HepG2 (cell line): Measurements from ENCODE around the gene LYRM4. TPM values are rescaled to one million over a fixed set of nuclear protein-coding genes. Genes with fewer than 3 reads are reported as not detected.

Experiments
- ATAC-seq: fragments of 200-7000 bp; cut with Tn5 transposase; 3 replicates; pipeline ENCODE4 v1.9.1; 2020; ENCODE audit warnings: mild to moderate bottlenecking, moderate library complexity
- BruUV-seq: library from RNA; stranded (reverse); fragments of 400-500 nt; replicated peaks from 2 replicates; lab custom pipeline; 2021; lab: Mats Ljungman, UMichigan
- CTCF ChIA-PET: fragments of 300-600 bp; formaldehyde crosslinking; extraction: SDS; loops from one replicate; lab custom pipeline; 2021; ENCODE audit warnings: low total read pairs, inconsistent platforms, low intra/inter-chr PET ratio; lab: Yijun Ruan, JAX
- POLR2A ChIA-PET: fragments of 350-600 bp; sonication (Branson Sonifier 250); formaldehyde crosslinking; loops from one replicate; lab custom pipeline; 2020; ENCODE audit warnings: antibody characterized with exemption, inconsistent platforms; lab: Yijun Ruan, JAX
- DNase-seq: peaks from one replicate; pipeline ENCODE4 v3.0.0-alpha.2; 2015; ENCODE audit warnings: low spot score
- FAIRE-seq: peaks from 3 replicates; lab custom pipeline; 2011; peaks lifted over from hg19 to GRCh38; lab: Jason Lieb, UNC
- H2AFZ ChIP-seq: one replicate; pipeline ENCODE4 v1.6.1; 2011; ENCODE audit warnings: low read length, inconsistent platforms
- H3K27ac ChIP-seq: fragments of 300-600 bp; 3 replicates; pipeline ENCODE4 v1.8.0; 2011; ENCODE audit warnings: mixed run types, mild to moderate bottlenecking, mixed read lengths, low read length, inconsistent platforms; ENCODE audit not compliant: insufficient read depth; ENCODE audit errors: extremely low read length
- H3K27me3 ChIP-seq, 2 experiments: fragments of 200-600 bp in 1 of 2; 2 replicates in 1 of 2; 3 replicates in 1 of 2; pipeline versions ENCODE4 v1.6.0 to v1.8.0; 2011; ENCODE audit warnings: low read length in 2 of 2, mild to moderate bottlenecking in 2 of 2, moderate library complexity in 2 of 2, inconsistent platforms in 1 of 2; ENCODE audit not compliant: insufficient read depth in 2 of 2, control insufficient read depth in 1 of 2
- H3K36me3 ChIP-seq, 2 experiments: fragments of 200-600 bp in 1 of 2; replicated peaks in 1 of 2; 2 replicates in 1 of 2; 3 replicates in 1 of 2; pipeline versions ENCODE4 v1.5.1 to v1.8.0; 2011; ENCODE audit warnings: low read length in 2 of 2, inconsistent platforms in 1 of 2; ENCODE audit not compliant: insufficient read depth in 2 of 2, control insufficient read depth in 1 of 2
- H3K4me1 ChIP-seq: 2 replicates; pipeline ENCODE4 v1.5.1; 2012; ENCODE audit warnings: low read length, inconsistent platforms; ENCODE audit not compliant: insufficient read depth
- H3K4me2 ChIP-seq: 2 replicates; pipeline ENCODE4 v1.6.0; 2011; ENCODE audit warnings: low read depth, low read length, inconsistent platforms
- H3K4me3 ChIP-seq, 3 experiments: fragments of 200-600 bp in 1 of 3; sonication (generic), shearing (Covaris generic) in 1 of 3; replicated peaks in 1 of 3; 2 replicates each; pipeline ENCODE4 v1.5.1; 2011 to 2016; ENCODE audit warnings: low read length in 3 of 3, inconsistent platforms in 2 of 3, low read depth in 2 of 3, mild to moderate bottlenecking in 2 of 3, control low read depth in 1 of 3, mixed read lengths in 1 of 3; ENCODE audit not compliant: insufficient read depth in 1 of 3
- H3K79me2 ChIP-seq: one replicate; pipeline ENCODE4 v1.6.1; 2011; ENCODE audit warnings: low read length, inconsistent platforms; ENCODE audit not compliant: insufficient read depth
- H3K9ac ChIP-seq: 2 replicates; pipeline ENCODE4 v1.6.0; 2011; ENCODE audit warnings: mild to moderate bottlenecking, low read depth, low read length, inconsistent platforms; ENCODE audit not compliant: insufficient read depth
- H3K9me3 ChIP-seq: 2 replicates; pipeline ENCODE4 v1.5.1; 2012; ENCODE audit warnings: mild to moderate bottlenecking, low read length
- H4K20me1 ChIP-seq: 2 replicates; pipeline ENCODE4 v1.6.0; 2011; ENCODE audit warnings: inconsistent platforms, mild to moderate bottlenecking, low read length, moderate library complexity; ENCODE audit not compliant: insufficient read depth
- CHD2 ChIP-seq: IDR thresholded peaks from 2 replicates; pipeline ENCODE4 v1.6.1; 2011; ENCODE audit warnings: low read depth, low read length, improper control_type of control experiment
- HDAC6 ChIP-seq: fragments of 200-600 bp; sonication (generic); IDR thresholded peaks from 2 replicates; pipeline ENCODE4 v1.7.0; 2017; ENCODE audit warnings: mild to moderate bottlenecking, antibody characterized with exemption, low read length, low read depth
- IKZF1 ChIP-seq: fragments of 450-650 bp; IDR thresholded peaks from 2 replicates; pipeline ENCODE4 v1.7.1; 2016
- ZBTB20 ChIP-seq: sonication (generic); formaldehyde crosslinking; IDR thresholded peaks from 2 replicates; pipeline ENCODE4 v1.8.1; 2023; ENCODE audit warnings: missing genetic modification reagents, low read depth, mild to moderate bottlenecking, borderline replicate concordance
- WGBS: methylation state at CpG from one replicate; pipeline ENCODE4 v1.1.6; 2017; ENCODE audit warnings: low lambda C conversion rate; 5-methylcytosine and 5-hydroxymethylcytosine counted together
- in situ Hi-C: cut with HindIII; loops from 2 replicates; pipeline ENCODE4 v1.10.0; 2017; ENCODE audit warnings: low pct_unique_long_range_greater_than_20kb; ENCODE audit not compliant: extremely low pct_ligation_motif_present
- intact Hi-C: fragments of 100-400 bp; cut with micrococcal nuclease; formaldehyde crosslinking; loops from one replicate; pipeline ENCODE4 v1.10.0; 2022; ENCODE audit not compliant: unreplicated experiment
- polyA plus RNA-seq, 8 experiments: library from polyadenylated mRNA; depleted of rRNA in 3 of 8; stranded (reverse) in 7 of 8; unstranded in 1 of 8; fragments of >200 nt; fragmentation: Illumina TruSeq in 4 of 8; extraction: Trizol in 4 of 8; gene quantifications; 2 replicates each; pipeline versions ENCODE4 v1.2.1 to v1.2.3, GENCODE V29; 2011 to 2016; ENCODE audit warnings: low read depth in 4 of 8, missing spikeins in 1 of 8, mixed read lengths in 1 of 8; ENCODE audit not compliant: insufficient read depth in 1 of 8
- total RNA-seq, 5 experiments: library from RNA; depleted of rRNA; stranded (reverse); fragments of >200 nt; fragmentation: Illumina TruSeq; extraction: Trizol; gene quantifications; 2 replicates each; pipeline ENCODE4 v1.2.3, GENCODE V29; 2016; ENCODE audit warnings: low read depth in 1 of 5
- TF ChIP-seq, protein P1 (sequence below): sonication (generic); formaldehyde crosslinking; IDR thresholded peaks from 2 replicates; pipeline ENCODE4 v1.5.1; 2020; ENCODE audit warnings: mild to moderate bottlenecking, missing genetic modification reagents, moderate library complexity
- TF ChIP-seq, protein P2 (sequence below): sonication (generic); formaldehyde crosslinking; IDR thresholded peaks from 2 replicates; pipeline ENCODE4 v1.4.0; 2020; ENCODE audit warnings: missing genetic modification reagents
- TF ChIP-seq, protein P3 (sequence below): sonication (generic); formaldehyde crosslinking; conservative IDR thresholded peaks from 2 replicates; pipeline ENCODE4 v1.4.0; 2020; ENCODE audit warnings: mild to moderate bottlenecking, missing genetic modification reagents, moderate library complexity
- TF ChIP-seq, protein P4 (sequence below): IDR thresholded peaks from 2 replicates; pipeline ENCODE4 v1.6.1; 2016; ENCODE audit warnings: missing compliant biosample characterization, missing genetic modification reagents, borderline replicate concordance
- TF ChIP-seq, protein P5 (sequence below), 2 experiments: sonication (generic) in 1 of 2; formaldehyde crosslinking in 1 of 2; IDR thresholded peaks; 2 replicates each; pipeline versions ENCODE4 v1.4.0 to v1.6.1; 2018 to 2020; ENCODE audit warnings: missing genetic modification reagents in 2 of 2, borderline replicate concordance in 1 of 2, low read depth in 1 of 2, mild to moderate bottlenecking in 1 of 2, missing biosample characterization in 1 of 2

The LYRM4 gene
- total and polyA plus RNA-seq, 2 of the 13 experiments (the other 11 are each of a cell fraction or from before 2014, with no cell fraction given) = 64.6 to 67.5 TPM

DNA sequence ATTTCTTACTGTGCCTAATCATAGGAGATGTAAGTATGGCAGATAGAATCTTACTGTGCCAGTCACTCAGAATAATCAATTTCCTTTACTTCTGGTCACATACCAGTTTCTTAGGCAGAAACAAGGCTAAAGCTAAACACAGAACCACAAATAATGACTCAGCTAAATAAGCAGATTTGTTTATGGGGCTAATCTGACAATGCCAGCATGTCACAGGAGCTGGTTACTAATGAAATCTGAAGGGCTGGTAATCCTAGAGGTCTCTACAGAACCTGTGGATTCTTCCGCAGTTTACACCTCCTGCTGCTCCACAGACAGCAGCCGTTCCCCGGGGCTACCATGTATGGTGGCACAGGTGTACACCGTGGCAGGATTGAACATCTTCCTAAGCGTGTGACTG lies 80.8 kb downstream of the LYRM4 start (continued):
- TF ChIP-seq, protein P1, sequence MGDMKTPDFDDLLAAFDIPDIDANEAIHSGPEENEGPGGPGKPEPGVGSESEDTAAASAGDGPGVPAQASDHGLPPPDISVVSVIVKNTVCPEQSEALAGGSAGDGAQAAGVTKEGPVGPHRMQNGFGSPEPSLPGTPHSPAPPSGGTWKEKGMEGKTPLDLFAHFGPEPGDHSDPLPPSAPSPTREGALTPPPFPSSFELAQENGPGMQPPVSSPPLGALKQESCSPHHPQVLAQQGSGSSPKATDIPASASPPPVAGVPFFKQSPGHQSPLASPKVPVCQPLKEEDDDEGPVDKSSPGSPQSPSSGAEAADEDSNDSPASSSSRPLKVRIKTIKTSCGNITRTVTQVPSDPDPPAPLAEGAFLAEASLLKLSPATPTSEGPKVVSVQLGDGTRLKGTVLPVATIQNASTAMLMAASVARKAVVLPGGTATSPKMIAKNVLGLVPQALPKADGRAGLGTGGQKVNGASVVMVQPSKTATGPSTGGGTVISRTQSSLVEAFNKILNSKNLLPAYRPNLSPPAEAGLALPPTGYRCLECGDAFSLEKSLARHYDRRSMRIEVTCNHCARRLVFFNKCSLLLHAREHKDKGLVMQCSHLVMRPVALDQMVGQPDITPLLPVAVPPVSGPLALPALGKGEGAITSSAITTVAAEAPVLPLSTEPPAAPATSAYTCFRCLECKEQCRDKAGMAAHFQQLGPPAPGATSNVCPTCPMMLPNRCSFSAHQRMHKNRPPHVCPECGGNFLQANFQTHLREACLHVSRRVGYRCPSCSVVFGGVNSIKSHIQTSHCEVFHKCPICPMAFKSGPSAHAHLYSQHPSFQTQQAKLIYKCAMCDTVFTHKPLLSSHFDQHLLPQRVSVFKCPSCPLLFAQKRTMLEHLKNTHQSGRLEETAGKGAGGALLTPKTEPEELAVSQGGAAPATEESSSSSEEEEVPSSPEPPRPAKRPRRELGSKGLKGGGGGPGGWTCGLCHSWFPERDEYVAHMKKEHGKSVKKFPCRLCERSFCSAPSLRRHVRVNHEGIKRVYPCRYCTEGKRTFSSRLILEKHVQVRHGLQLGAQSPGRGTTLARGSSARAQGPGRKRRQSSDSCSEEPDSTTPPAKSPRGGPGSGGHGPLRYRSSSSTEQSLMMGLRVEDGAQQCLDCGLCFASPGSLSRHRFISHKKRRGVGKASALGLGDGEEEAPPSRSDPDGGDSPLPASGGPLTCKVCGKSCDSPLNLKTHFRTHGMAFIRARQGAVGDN (CRISPR knock-in tag) = no peak

DNA sequence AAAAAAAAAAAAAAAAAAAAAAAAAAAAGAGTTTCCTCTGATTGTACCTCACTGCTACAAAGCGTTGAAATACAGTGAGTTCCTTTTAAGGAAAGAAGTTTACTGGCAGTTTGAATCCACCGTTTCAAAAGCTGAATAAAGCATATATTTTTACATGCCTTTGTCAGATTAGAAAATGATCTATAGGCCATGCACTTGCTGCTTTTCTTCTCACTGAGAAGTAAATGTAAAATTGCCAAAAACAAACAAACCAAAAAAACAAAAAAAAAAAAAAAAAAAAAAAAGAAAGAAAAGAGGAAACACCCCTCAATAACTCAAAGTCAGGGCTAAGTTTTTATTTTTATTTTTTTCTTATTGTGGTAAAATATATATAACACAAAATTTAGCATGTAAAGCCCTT lies 81.9 kb downstream of the LYRM4 start:
- DNase-seq (no peak), ATAC-seq (no peak), FAIRE-seq (no peak)
- Histone ChIP-seq H4K20me1 (no peaks in the 10 kb centered on the region), H3K79me2 (peaks cover 2% of the 10 kb centered on the region), H3K9ac (no peak overlapping the region), H3K9me3 (no peaks in the 10 kb centered on the region), H3K27ac (no peak overlapping the region), H3K4me2 (no peak overlapping the region), H3K36me3 (peaks cover under 1 to 5% of the 10 kb centered on the region in 2 experiments; a peak in 1 of 5 replicates), H3K4me3 (no peak overlapping the region), H3K4me1 (peaks cover 4% of the 10 kb centered on the region; the same call in 1 of the 2 replicates), H3K27me3 (no peaks in the 10 kb centered on the region)
- in situ Hi-C loops (no loop called here), intact Hi-C loops (no loop called here)
- POLR2A ChIA-PET = no interaction called here
- CTCF ChIA-PET = no interaction called here
- BruUV-seq = no TSS peak
- WGBS = 99% methylated on average over 2 of the region's 2 CpGs
- TF ChIP-seq HDAC6 (no peak), IKZF1 (no peak), CHD2 (no peak), ZBTB20 (CRISPR knock-in tag) (no peak)
- TF ChIP-seq, protein P2, sequence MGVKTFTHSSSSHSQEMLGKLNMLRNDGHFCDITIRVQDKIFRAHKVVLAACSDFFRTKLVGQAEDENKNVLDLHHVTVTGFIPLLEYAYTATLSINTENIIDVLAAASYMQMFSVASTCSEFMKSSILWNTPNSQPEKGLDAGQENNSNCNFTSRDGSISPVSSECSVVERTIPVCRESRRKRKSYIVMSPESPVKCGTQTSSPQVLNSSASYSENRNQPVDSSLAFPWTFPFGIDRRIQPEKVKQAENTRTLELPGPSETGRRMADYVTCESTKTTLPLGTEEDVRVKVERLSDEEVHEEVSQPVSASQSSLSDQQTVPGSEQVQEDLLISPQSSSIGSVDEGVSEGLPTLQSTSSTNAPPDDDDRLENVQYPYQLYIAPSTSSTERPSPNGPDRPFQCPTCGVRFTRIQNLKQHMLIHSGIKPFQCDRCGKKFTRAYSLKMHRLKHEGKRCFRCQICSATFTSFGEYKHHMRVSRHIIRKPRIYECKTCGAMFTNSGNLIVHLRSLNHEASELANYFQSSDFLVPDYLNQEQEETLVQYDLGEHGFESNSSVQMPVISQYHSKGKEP (CRISPR knock-in tag) = no peak
- TF ChIP-seq, protein P3, sequence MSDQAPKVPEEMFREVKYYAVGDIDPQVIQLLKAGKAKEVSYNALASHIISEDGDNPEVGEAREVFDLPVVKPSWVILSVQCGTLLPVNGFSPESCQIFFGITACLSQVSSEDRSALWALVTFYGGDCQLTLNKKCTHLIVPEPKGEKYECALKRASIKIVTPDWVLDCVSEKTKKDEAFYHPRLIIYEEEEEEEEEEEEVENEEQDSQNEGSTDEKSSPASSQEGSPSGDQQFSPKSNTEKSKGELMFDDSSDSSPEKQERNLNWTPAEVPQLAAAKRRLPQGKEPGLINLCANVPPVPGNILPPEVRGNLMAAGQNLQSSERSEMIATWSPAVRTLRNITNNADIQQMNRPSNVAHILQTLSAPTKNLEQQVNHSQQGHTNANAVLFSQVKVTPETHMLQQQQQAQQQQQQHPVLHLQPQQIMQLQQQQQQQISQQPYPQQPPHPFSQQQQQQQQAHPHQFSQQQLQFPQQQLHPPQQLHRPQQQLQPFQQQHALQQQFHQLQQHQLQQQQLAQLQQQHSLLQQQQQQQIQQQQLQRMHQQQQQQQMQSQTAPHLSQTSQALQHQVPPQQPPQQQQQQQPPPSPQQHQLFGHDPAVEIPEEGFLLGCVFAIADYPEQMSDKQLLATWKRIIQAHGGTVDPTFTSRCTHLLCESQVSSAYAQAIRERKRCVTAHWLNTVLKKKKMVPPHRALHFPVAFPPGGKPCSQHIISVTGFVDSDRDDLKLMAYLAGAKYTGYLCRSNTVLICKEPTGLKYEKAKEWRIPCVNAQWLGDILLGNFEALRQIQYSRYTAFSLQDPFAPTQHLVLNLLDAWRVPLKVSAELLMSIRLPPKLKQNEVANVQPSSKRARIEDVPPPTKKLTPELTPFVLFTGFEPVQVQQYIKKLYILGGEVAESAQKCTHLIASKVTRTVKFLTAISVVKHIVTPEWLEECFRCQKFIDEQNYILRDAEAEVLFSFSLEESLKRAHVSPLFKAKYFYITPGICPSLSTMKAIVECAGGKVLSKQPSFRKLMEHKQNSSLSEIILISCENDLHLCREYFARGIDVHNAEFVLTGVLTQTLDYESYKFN (CRISPR knock-in tag) = no peak
- TF ChIP-seq, protein P4, sequence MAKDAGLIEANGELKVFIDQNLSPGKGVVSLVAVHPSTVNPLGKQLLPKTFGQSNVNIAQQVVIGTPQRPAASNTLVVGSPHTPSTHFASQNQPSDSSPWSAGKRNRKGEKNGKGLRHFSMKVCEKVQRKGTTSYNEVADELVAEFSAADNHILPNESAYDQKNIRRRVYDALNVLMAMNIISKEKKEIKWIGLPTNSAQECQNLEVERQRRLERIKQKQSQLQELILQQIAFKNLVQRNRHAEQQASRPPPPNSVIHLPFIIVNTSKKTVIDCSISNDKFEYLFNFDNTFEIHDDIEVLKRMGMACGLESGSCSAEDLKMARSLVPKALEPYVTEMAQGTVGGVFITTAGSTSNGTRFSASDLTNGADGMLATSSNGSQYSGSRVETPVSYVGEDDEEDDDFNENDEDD (CRISPR knock-in tag) = no peak
- TF ChIP-seq, protein P5, sequence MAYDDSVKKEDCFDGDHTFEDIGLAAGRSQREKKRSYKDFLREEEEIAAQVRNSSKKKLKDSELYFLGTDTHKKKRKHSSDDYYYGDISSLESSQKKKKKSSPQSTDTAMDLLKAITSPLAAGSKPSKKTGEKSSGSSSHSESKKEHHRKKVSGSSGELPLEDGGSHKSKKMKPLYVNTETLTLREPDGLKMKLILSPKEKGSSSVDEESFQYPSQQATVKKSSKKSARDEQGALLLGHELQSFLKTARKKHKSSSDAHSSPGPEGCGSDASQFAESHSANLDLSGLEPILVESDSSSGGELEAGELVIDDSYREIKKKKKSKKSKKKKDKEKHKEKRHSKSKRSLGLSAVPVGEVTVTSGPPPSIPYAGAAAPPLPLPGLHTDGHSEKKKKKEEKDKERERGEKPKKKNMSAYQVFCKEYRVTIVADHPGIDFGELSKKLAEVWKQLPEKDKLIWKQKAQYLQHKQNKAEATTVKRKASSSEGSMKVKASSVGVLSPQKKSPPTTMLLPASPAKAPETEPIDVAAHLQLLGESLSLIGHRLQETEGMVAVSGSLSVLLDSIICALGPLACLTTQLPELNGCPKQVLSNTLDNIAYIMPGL (CRISPR knock-in tag; IDR thresholded peaks at IDR 0.05; ENCODE audit: borderline replicate concordance in 1 of 2, low read depth in 1 of 2) = no peak
- TF ChIP-seq, all 625 proteins: peak for 0
- no peak overlapping the region for H2AFZ ChIP-seq
